Keratinocyte (primary cell): ENCODE data around the gene EYA3. TPM values are rescaled to one million over a fixed set of nuclear protein-coding genes. Genes with fewer than 3 reads are reported as not detected.

Source experiments
- DNase-seq: peaks from one replicate; pipeline ENCODE4 v3.0.0-alpha.2; 2011; ENCODE audit warnings: low read depth, missing footprints, low spot score
- FAIRE-seq: peaks from 2 replicates; lab custom pipeline; 2011; peaks lifted over from hg19 to GRCh38; lab: Jason Lieb, UNC
- H2AFZ ChIP-seq: 2 replicates; pipeline ENCODE4 v1.6.0; 2012; ENCODE audit warnings: low read length, control low read depth, inconsistent platforms; ENCODE audit not compliant: control insufficient read depth
- H3K27ac ChIP-seq: 2 replicates; pipeline ENCODE4 v1.5.1; 2011; ENCODE audit warnings: low read length; ENCODE audit not compliant: control insufficient read depth, insufficient read depth
- H3K27me3 ChIP-seq: 3 replicates; pipeline ENCODE4 v1.6.0; 2011; ENCODE audit warnings: low read length; ENCODE audit not compliant: control insufficient read depth, insufficient read depth; ENCODE audit errors: extremely low read depth
- H3K36me3 ChIP-seq, 2 experiments: 2 replicates in 1 of 2; 3 replicates in 1 of 2; pipeline ENCODE4 v1.5.1; 2011; ENCODE audit warnings: low read length in 2 of 2, mild to moderate bottlenecking in 1 of 2; ENCODE audit not compliant: control insufficient read depth in 2 of 2, insufficient read depth in 2 of 2; ENCODE audit errors: extremely low read depth in 1 of 2
- H3K4me1 ChIP-seq: 3 replicates; pipeline ENCODE4 v1.5.1; 2011; ENCODE audit warnings: low read length; ENCODE audit not compliant: control insufficient read depth, insufficient read depth; ENCODE audit errors: extremely low read depth
- H3K4me2 ChIP-seq: 3 replicates; pipeline ENCODE4 v1.6.0; 2011; ENCODE audit warnings: low read depth, low read length; ENCODE audit not compliant: control insufficient read depth, insufficient read depth; ENCODE audit errors: extremely low read depth
- H3K4me3 ChIP-seq, 3 experiments: fragments of 200-600 bp in 1 of 3; sonication (generic) in 1 of 3; 2 replicates in 2 of 3; 3 replicates in 1 of 3; pipeline ENCODE4 v1.5.1; 2011 to 2016; ENCODE audit warnings: low read length in 3 of 3, mild to moderate bottlenecking in 3 of 3, control low read depth in 2 of 3, inconsistent platforms in 1 of 3, low read depth in 1 of 3, mixed read lengths in 1 of 3, mixed run types in 1 of 3, moderate library complexity in 1 of 3; ENCODE audit not compliant: control insufficient read depth in 2 of 3, insufficient read depth in 2 of 3; ENCODE audit errors: extremely low read depth in 1 of 3
- H3K79me2 ChIP-seq: 2 replicates; pipeline ENCODE4 v1.6.0; 2012; ENCODE audit warnings: low read length; ENCODE audit not compliant: control insufficient read depth, insufficient read depth
- H3K9ac ChIP-seq: 3 replicates; pipeline ENCODE4 v1.6.0; 2011; ENCODE audit warnings: low read length; ENCODE audit not compliant: control insufficient read depth, insufficient read depth; ENCODE audit errors: extremely low read depth
- H3K9me1 ChIP-seq: 3 replicates; pipeline ENCODE4 v1.6.0; 2011; ENCODE audit warnings: low read length; ENCODE audit not compliant: control insufficient read depth, insufficient read depth; ENCODE audit errors: extremely low read depth
- H3K9me3 ChIP-seq: 2 replicates; pipeline ENCODE4 v1.5.1; 2012; ENCODE audit warnings: low read depth, low read length; ENCODE audit not compliant: control insufficient read depth
- H4K20me1 ChIP-seq: 3 replicates; pipeline ENCODE4 v1.6.0; 2011; ENCODE audit warnings: low read length; ENCODE audit not compliant: control insufficient read depth, insufficient read depth; ENCODE audit errors: extremely low read depth
- EZH2 ChIP-seq: IDR thresholded peaks from one replicate; pipeline ENCODE4 v1.6.1; 2012; ENCODE audit warnings: inconsistent platforms, mild to moderate bottlenecking, low read length, moderate library complexity
- dilution Hi-C: fragments of 300-500 bp; cut with MboI; formaldehyde crosslinking; loops from one replicate; pipeline ENCODE4 v1.7.0; 2020; ENCODE audit warnings: low sequenced_read_pairs; ENCODE audit not compliant: extremely low pct_ligation_motif_present
- polyA plus RNA-seq, 5 experiments: library from polyadenylated mRNA; depleted of rRNA in 3 of 5; stranded (reverse) in 3 of 5; stranded (forward) in 1 of 5; unstranded in 1 of 5; fragments of >200 nt; gene quantifications; 1 replicate in 1 of 5; 2 replicates in 3 of 5; 3 replicates in 1 of 5; pipeline versions ENCODE4 v1.2.1 to v1.2.3, GENCODE V29; 2011 to 2012; ENCODE audit warnings: missing spikeins in 2 of 5, low read depth in 1 of 5, low replicate concordance in 1 of 5
- TF ChIP-seq, protein P1 (sequence below), 3 experiments: IDR thresholded peaks in 1 of 3; conservative IDR thresholded peaks in 1 of 3; optimal IDR thresholded peaks in 1 of 3; 2 replicates in 2 of 3; 3 replicates in 1 of 3; pipeline versions ENCODE3 to v1.5.1; 2011; ENCODE audit warnings: low read length in 3 of 3, mild to moderate bottlenecking in 3 of 3, moderate library complexity in 2 of 3, control low read depth in 1 of 3, inconsistent platforms in 1 of 3; ENCODE audit not compliant: insufficient read depth in 2 of 3; ENCODE audit errors: extremely low read depth in 1 of 3

EYA3 gene
- polyA plus RNA-seq, 1 donor (not counting 4 experiments of a cell fraction or from before 2014, with no cell fraction given), result 17.6 TPM

DNA sequence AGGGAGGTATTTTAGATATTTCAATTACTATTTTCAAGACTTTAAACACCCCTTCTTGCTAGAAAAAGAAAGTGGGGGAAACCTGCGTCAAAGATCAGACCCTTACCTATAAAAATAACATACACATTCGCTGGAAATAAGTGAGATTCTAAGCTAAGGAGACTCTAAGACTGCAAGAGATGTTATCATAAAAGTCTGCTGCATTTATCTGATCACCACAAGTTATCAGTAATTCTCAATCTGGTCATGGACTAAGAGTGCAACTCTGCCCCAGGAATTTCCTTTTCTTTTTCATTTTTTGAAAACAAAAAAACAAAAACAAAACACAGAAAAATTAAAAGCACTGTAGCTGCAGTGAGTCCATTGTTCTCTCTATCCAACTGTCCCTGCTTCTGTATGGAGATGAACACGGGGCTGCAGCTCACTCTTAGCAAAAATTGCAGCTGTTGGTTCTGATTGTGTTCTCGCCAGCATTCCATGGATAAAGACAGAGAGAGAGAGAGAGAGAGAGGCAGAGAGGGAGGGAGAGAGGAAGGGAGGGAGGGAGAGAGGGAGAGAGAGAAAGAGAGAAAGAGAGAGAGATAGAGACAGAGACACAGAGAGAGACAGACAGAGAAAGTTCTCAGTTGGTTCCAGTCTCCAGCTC is 114.5 kb downstream of the EYA3 start:
- Histone ChIP-seq H3K9me1 (no peaks in the 10 kb centered on the region), H3K9me3 (no peaks in the 10 kb centered on the region), H3K4me2 (no peak overlapping the region), H3K9ac (no peak overlapping the region), H3K4me1 (peaks cover 1% of the 10 kb centered on the region), H3K36me3 (peaks cover 0 to 14% of the 10 kb centered on the region in 2 experiments), H3K79me2 (no peaks in the 10 kb centered on the region), H4K20me1 (no peaks in the 10 kb centered on the region), H2AFZ (no peak overlapping the region), H3K27ac (no peak overlapping the region), H3K4me3 (no peak overlapping the region), H3K27me3 (no peaks in the 10 kb centered on the region)
- no peak for FAIRE-seq
- dilution Hi-C loops, result no loop called here
- no peak for TF ChIP-seq EZH2
- TF ChIP-seq, protein P1, sequence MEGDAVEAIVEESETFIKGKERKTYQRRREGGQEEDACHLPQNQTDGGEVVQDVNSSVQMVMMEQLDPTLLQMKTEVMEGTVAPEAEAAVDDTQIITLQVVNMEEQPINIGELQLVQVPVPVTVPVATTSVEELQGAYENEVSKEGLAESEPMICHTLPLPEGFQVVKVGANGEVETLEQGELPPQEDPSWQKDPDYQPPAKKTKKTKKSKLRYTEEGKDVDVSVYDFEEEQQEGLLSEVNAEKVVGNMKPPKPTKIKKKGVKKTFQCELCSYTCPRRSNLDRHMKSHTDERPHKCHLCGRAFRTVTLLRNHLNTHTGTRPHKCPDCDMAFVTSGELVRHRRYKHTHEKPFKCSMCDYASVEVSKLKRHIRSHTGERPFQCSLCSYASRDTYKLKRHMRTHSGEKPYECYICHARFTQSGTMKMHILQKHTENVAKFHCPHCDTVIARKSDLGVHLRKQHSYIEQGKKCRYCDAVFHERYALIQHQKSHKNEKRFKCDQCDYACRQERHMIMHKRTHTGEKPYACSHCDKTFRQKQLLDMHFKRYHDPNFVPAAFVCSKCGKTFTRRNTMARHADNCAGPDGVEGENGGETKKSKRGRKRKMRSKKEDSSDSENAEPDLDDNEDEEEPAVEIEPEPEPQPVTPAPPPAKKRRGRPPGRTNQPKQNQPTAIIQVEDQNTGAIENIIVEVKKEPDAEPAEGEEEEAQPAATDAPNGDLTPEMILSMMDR (optimal IDR thresholded peaks at IDR 0.05 in 1 of 3, IDR thresholded peaks at IDR 0.05 in 1 of 3, conservative IDR thresholded peaks at IDR 0.05 in 1 of 3; ENCODE audit: extremely low read depth in 1 of 3, insufficient read depth in 2 of 3, low read length in 3 of 3), result no peak
- no peak for DNase-seq

DNA sequence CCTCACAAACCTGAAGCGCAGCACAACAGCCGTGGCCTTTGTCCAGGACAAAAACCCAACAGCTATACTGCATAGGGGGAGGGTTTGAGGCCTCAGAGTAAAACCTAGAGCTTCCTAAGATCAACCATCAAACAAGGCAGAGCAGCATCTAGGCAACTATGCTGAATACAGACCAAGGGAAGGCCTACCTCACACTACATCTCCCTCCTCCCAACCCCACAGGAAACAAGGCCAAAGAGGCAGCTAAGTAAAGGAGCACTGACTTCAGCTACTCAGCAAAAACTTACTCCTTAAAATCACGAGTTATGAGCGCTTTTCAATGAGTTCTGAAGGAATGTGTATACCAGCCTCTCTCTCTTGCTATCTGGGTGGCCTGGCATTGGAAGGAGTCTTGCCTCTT is 116.3 kb downstream of the EYA3 start:
- Histone ChIP-seq H3K79me2 (no peaks in the 10 kb centered on the region), H3K9me3 (no peaks in the 10 kb centered on the region), H3K4me1 (peaks cover 7% of the 10 kb centered on the region), H3K36me3 (peaks cover 0 to 16% of the 10 kb centered on the region in 2 experiments), H3K9ac (no peak overlapping the region), H3K9me1 (no peaks in the 10 kb centered on the region), H4K20me1 (no peaks in the 10 kb centered on the region), H3K27me3 (no peaks in the 10 kb centered on the region), H3K4me2 (no peak overlapping the region), H3K4me3 (no peak overlapping the region), H2AFZ (no peak overlapping the region), H3K27ac (no peak overlapping the region)
- no peak for FAIRE-seq
- TF ChIP-seq, protein P1 (optimal IDR thresholded peaks at IDR 0.05 in 1 of 3, IDR thresholded peaks at IDR 0.05 in 1 of 3, conservative IDR thresholded peaks at IDR 0.05 in 1 of 3; ENCODE audit: extremely low read depth in 1 of 3, insufficient read depth in 2 of 3, low read length in 3 of 3), result no peak
- no peak for TF ChIP-seq EZH2
- dilution Hi-C loops, result no loop called here
- DNase-seq, result no peak
